Thoracic aorta (tissue), 2 donors: ENCODE data around the gene RNF157. TPM values are rescaled to one million over a fixed set of nuclear protein-coding genes. Genes with fewer than 3 reads are reported as not detected.

Source experiments
- ATAC-seq: fragments of 150-250 bp; one replicate; pipeline ENCODE4 v1.8.0; 2017; ENCODE audit warnings: low read depth; ENCODE audit not compliant: insufficient number of reproducible peaks, low FRiP score
- DNase-seq: peaks from one replicate; pipeline ENCODE4 v3.0.0-alpha.2; 2020; ENCODE audit warnings: low spot score
- H3K27ac ChIP-seq, 2 donors: fragments of 200-600 bp; sonication (generic); 1 replicate in 1 of 2; 2 replicates in 1 of 2; pipeline ENCODE4 v1.5.1; 2016; ENCODE audit warnings: mild to moderate bottlenecking in 2 of 2, moderate library complexity in 2 of 2
- H3K27me3 ChIP-seq: fragments of 200-600 bp; sonication (generic); replicated peaks from 2 replicates; pipeline ENCODE4 v1.6.0; 2016; ENCODE audit warnings: mild to moderate bottlenecking; ENCODE audit not compliant: insufficient read depth
- H3K36me3 ChIP-seq: fragments of 200-600 bp; sonication (generic); one replicate; pipeline ENCODE4 v1.5.1; 2016
- H3K4me1 ChIP-seq, 2 donors: fragments of 200-600 bp; sonication (generic); 1 replicate in 1 of 2; 2 replicates in 1 of 2; pipeline versions ENCODE4 v1.5.1 to v1.6.0; 2016; ENCODE audit warnings: low read depth in 2 of 2, mild to moderate bottlenecking in 1 of 2; ENCODE audit not compliant: control insufficient read depth in 1 of 2
- H3K4me3 ChIP-seq: fragments of 200-600 bp; sonication (generic); 2 replicates; pipeline ENCODE4 v1.5.1; 2016; ENCODE audit warnings: mild to moderate bottlenecking
- H3K9me3 ChIP-seq: fragments of 200-600 bp; sonication (generic); 2 replicates; pipeline ENCODE4 v1.5.1; 2016
- CTCF ChIP-seq: fragments of 200-600 bp; sonication (generic); IDR thresholded peaks from one replicate; pipeline ENCODE4 v1.5.1; 2019; ENCODE audit warnings: antibody characterized with exemption
- total RNA-seq, 2 donors: library from RNA; depleted of rRNA; stranded (reverse); fragments of >200 nt; gene quantifications; one replicate each; pipeline versions ENCODE4 v1.1.0 to v1.2.3, GENCODE V29; 2016

The RNF157 gene
- total RNA-seq, 2 donors from 2014 or later: 0.41 to 1.9 TPM

- no peaks in the 10 kb centered on the region for H3K9me3 ChIP-seq
- no peak overlapping the region for H3K27ac ChIP-seq
- H3K4me1 ChIP-seq: peaks cover 0 to 4% of the 10 kb centered on the region in 2 donors
- no peak for DNase-seq
- TF ChIP-seq CTCF: no peak
- H3K4me3 ChIP-seq: no peak overlapping the region
- no peaks in the 10 kb centered on the region for H3K36me3 ChIP-seq
- ATAC-seq: no peak
- H3K27me3 ChIP-seq: no peaks in the 10 kb centered on the region
Measured at GRCh38 chr17:76179496-76180467, 60.5 kb downstream of the RNF157 start.

GRCh38 chr17:76178124-76178523 lies 62.2 kb downstream of the RNF157 start:
- DNase-seq (no peak), ATAC-seq (no peak)
- TF ChIP-seq CTCF: no peak
- no peak overlapping the region for H3K27ac ChIP-seq
- H3K4me1 ChIP-seq: peaks cover 0 to 4% of the 10 kb centered on the region in 2 donors
- no peak overlapping the region for H3K4me3 ChIP-seq
- no peaks in the 10 kb centered on the region for H3K36me3 ChIP-seq
- H3K27me3 ChIP-seq: no peaks in the 10 kb centered on the region
- H3K9me3 ChIP-seq: no peaks in the 10 kb centered on the region

- ATAC-seq: no peak
- H3K9me3 ChIP-seq: no peaks in the 10 kb centered on the region
- no peak overlapping the region for H3K27ac ChIP-seq
- H3K27me3 ChIP-seq: no peaks in the 10 kb centered on the region
- no peak overlapping the region for H3K4me3 ChIP-seq
- TF ChIP-seq CTCF: no peak
- H3K4me1 ChIP-seq: peaks cover 0 to 1% of the 10 kb centered on the region in 2 donors
- no peak for DNase-seq
- no peaks in the 10 kb centered on the region for H3K36me3 ChIP-seq
Measured at GRCh38 chr17:76176701-76177574, 63.4 kb downstream of the RNF157 start.

GRCh38 chr17:76174037-76174436 lies 66.3 kb downstream of the RNF157 start:
- ATAC-seq (no peak), DNase-seq (no peak)
- TF ChIP-seq CTCF: no peak
- no peaks in the 10 kb centered on the region for H3K4me1 ChIP-seq
- H3K27me3 ChIP-seq: no peaks in the 10 kb centered on the region
- no peak overlapping the region for H3K27ac ChIP-seq
- H3K9me3 ChIP-seq: no peaks in the 10 kb centered on the region
- no peak overlapping the region for H3K4me3 ChIP-seq
- H3K36me3 ChIP-seq: no peaks in the 10 kb centered on the region

- no peaks in the 10 kb centered on the region for H3K4me1 ChIP-seq
- ATAC-seq (no peak), DNase-seq (no peak)
- no peaks in the 10 kb centered on the region for H3K27me3 ChIP-seq
- no peak overlapping the region for H3K27ac ChIP-seq
- H3K36me3 ChIP-seq: no peaks in the 10 kb centered on the region
- TF ChIP-seq CTCF: no peak
- H3K9me3 ChIP-seq: no peaks in the 10 kb centered on the region
- no peak overlapping the region for H3K4me3 ChIP-seq
Measured at GRCh38 chr17:76173474-76173873, 66.8 kb downstream of the RNF157 start.
